A549 (cell line): ENCODE data around the gene PGBD5.

Experiments used
- CBX8 ChIP-seq: fragments of 200-600 bp; sonication (generic); IDR thresholded peaks from 2 replicates; pipeline ENCODE4 v1.6.1; 2016
- CTCF ChIP-seq: fragments of >200 bp; sonication (Bioruptor Twin); formaldehyde crosslinking; IDR thresholded peaks from 3 replicates; pipeline ENCODE4 v1.5.1; 2016
- EP300 ChIP-seq, 2 experiments: fragments of >200 bp; sonication (Bioruptor Twin); formaldehyde crosslinking; IDR thresholded peaks; 2 replicates in 1 of 2; 3 replicates in 1 of 2; pipeline ENCODE4 v1.6.1; 2016 to 2017
- MAFK ChIP-seq: fragments of 450-650 bp; IDR thresholded peaks from 2 replicates; pipeline ENCODE4 v1.6.1; 2014; ENCODE audit not compliant: partially characterized antibody
- PHF8 ChIP-seq: fragments of 200-600 bp; sonication (generic); IDR thresholded peaks from 2 replicates; pipeline ENCODE4 v1.6.1; 2016; ENCODE audit warnings: low read depth, mild to moderate bottlenecking, antibody characterized with exemption, moderate library complexity, borderline replicate concordance
- POLR2A ChIP-seq: IDR thresholded peaks from 2 replicates; pipeline ENCODE4 v1.6.1; 2012; ENCODE audit warnings: mild to moderate bottlenecking, low read length
- REST ChIP-seq: fragments of 200-600 bp; sonication (generic); IDR thresholded peaks from 2 replicates; pipeline ENCODE4 v1.6.1; 2016; ENCODE audit warnings: antibody characterized with exemption, mild to moderate bottlenecking, moderate library complexity
- SMC3 ChIP-seq: fragments of >200 bp; sonication (Bioruptor Twin); formaldehyde crosslinking; IDR thresholded peaks from 3 replicates; pipeline ENCODE4 v1.6.1; 2018; ENCODE audit warnings: inconsistent platforms
- TP53 ChIP-seq: fragments of 250-450 bp; sonication (Bioruptor Pico); IDR thresholded peaks from 2 replicates; pipeline ENCODE4 v1.5.0; 2021; ENCODE audit warnings: mild to moderate bottlenecking, moderate library complexity
- USF2 ChIP-seq: fragments of 450-650 bp; IDR thresholded peaks from 2 replicates; pipeline ENCODE4 v1.6.1; 2014; ENCODE audit warnings: antibody characterized with exemption

- TF ChIP-seq USF2 (no peak), CTCF (no peak), TP53 (CRISPR knock-in tag) (no peak), SMC3 (no peak), PHF8 (no peak), REST (no peak), EP300 (IDR thresholded peaks at IDR 0.05) (no peak), CBX8 (no peak), MAFK (no peak), POLR2A (no peak)
Observed at GRCh38 chr1:230414694-230415093, 11.4 kb downstream of the PGBD5 start.
